GM21526 (cell line): Measurements from ENCODE around the gene LITAFD.

Source experiments
- ATAC-seq: cut with Tn5 transposase; IDR thresholded peaks from one replicate; pipeline ENCODE4 v1.9.1; 2021; ENCODE audit warnings: moderate library complexity; ENCODE audit not compliant: unreplicated experiment, low FRiP score

LITAFD gene

DNA sequence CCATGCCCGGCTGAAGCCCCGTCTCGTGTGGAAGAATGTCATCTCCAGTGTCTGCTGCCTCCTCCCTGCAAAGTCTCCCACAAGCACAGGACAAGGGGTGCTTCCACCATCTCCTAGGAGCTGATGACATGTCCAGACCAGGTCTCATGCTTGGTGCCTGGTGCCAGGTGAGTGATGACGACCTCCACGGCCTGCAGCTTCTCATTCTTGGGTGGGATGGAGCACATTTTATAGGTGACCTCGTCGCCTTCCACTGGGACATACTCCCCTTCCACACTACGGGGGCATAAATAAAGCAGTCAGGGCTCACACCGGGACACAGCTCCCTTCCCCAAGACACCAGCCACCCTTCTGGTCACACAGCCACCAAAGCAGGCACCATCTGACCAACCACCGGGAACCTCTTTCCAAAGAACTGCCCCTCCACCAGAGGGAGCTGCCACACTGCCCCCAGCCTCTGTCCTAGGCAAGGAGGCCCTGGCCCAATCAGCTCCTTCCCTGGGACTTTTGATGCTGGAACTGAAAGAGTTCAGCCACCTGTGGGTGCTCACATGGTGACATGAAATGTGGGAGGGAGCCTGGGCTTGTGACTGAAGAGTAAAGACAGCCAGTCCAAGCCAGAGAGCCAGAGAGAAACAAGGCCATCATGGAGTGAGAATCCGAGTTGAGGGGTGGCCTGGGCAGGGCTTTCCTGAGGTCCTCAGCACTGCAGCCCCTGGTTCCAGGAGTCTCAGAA, 26.9 kb upstream of the LITAFD start:
- ATAC-seq: no peak

DNA sequence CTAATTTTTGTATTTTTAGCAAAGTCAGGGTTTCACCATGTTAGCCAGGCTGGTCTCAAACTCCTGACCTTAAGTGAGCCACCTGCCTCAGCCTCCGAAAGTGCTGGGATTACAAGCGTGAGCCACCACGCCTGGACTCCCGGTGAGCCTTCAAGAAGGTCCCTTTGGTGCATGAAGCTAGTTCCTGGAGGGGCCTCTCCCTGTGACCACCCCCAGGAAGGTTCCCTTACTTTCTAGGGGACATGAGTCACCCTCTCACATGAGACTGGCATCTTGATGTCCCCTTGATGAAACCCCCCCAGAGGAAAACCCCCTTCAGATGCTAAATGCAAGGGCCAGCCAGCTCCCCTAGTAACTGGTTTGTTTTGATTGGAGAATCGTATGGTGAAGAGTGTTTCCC, 26.2 kb upstream of the LITAFD start:
- ATAC-seq: no peak

DNA sequence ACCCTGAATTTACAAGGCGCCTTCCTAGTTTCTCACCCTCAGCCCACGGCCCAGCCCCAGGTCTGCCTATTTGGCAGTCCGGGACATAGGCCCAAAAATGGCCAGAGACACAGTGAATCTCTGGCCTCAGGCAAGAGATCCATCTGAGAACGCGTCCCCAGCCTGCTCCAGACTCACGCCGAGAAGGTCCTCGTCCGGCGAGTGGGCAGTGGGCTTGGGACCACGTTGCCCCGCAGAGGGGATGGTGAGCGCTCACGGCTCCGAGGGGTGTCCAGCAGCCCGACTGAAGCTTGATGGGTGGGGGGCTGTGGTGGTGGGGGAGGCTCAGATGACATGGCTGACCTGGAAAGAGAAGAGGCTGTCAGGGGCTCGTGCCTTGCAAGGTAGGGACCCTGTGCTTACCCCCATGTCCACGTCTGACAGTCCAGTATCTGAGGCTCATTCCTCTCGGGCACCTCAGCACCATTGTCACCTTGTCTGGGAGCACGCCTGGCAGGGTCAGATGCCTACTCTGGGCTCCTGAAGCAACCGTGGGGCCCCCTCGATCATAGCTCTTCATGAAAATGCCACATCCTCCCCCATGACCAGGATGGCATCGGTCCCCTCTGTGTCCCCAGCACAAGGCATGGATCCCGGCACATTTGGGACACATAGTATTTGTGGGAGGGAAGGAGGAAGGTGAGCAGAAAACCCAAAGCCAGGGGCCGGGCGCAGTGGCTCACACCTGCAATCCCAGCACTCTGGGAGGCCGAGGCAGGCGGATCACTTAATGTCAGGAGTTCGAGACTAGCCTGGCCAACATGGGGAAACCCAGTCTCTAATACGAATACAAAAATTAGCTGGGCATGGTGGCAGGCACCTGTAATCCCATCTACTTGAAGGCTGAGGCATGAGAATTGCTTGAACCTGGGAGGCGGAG, 22.9 kb upstream of the LITAFD start:
- no peak for ATAC-seq

DNA sequence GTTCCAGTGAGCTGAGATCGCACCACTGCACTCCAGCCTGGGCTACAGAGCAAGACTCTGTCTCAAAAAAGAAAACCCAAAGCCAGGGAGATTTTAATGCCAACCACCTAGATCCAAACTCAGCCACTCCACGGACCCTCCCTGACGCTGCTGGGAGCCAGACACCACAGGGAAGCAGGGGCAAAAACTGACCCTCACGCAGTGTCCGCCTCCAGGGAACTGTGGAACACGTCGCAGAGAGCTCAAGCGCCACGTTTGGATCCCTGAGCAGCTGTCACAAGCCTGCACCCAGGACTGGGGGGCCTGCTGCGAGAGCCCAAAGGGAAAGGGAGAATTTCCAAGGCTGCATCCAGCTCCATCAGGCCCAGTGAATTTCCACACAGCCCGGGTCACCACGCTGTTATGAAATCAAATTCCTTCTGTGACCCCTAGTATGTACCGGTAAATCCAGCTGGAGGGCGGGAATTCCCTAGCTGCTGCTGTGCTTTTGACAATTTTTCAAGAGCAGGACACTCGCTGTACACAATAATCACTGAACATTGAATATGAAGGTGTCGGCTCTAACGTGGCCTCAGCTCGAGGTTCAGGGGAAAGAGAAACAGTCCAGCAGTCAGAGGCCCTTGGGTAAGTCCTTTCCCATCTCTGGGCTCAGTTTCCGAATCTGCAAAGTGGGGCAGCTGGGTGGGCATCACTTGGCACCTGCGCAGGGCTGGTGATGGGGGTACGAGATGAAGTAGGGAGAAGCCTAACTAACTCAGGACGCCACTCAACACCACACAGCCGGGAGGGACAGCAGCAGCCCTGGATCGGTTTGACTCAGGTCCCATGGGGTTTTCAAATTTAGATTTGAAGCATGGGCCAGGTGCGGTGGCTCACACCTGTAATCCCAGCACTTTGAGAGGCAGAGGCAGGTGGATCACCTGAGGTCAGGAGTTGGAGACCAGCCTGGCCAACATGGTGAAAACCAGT, 22.0 kb upstream of the LITAFD start:
- ATAC-seq: no peak

DNA sequence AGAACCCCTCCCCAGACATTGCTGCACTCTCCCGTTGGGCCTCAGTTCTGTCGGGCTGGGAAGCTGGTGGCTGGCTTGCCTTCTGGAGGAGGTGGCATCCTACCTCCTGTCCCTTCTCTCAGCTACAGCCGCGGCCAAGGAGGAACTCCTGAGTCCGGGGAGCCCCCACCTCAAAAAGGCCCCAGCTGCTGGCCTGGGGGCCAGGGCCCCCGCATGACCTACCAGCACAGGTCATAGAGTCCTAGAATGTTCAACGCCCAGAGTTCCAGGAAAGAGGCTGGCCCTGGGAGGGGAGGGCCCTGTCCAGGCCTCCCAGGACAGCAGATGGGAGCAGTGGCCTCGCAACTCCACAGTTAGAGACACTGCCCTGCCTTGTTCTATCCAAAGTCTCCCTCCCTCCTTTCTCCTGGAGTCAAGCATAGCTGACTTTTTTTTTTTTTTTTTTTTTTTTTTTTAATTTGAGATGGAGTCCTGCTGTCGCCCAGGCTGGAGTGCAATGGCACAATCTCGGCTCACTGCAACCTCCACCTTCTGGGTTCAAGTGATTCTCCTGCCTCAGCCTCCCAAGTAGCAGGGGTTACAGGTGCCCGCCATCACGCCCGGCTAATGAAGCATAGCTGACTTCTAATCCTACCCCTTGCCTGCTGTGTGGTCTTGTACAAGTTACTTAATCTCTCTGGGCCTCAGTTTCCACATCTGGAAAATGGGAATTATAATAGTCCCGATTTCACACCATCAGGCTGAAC, 20.4 kb upstream of the LITAFD start:
- ATAC-seq: no peak

DNA sequence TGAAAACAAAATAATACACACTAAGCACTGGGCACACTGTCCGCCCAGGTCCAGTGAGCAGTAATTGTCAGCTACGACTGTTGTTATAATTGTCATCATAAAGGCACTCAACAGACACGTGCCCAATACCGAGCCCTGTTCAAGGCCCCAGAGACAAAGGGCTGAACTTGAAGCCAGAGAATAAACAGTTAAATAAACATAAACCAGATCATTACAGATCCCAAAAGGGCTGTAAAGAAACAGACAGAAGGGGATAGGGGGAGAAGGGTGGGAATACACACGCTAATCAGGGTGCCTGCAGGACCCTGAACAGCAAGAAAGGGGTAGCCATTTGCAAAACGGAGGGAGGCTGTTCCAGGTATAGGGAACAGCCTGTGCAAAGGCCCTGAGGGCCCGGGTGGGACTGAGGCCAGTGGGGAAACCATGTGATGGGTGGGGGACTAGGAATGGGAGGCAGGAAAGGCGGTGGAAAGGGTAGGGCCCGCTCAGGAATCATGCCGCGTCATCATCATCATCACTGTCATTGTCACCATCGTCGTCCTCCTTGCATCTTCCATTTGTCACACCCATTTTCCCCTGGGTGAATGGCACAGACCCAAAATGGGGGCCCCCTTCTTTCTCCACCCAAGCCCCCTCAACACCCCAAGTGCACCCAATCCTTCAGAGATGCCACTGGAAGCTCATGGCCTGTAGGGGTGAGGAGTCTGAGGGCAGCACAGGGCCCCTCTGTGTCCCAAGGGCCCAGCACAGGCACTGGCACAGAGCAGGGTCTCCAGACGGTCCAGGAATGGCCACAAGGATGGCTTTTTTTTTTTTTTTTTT, 19.6 kb upstream of the LITAFD start:
- no peak for ATAC-seq

DNA sequence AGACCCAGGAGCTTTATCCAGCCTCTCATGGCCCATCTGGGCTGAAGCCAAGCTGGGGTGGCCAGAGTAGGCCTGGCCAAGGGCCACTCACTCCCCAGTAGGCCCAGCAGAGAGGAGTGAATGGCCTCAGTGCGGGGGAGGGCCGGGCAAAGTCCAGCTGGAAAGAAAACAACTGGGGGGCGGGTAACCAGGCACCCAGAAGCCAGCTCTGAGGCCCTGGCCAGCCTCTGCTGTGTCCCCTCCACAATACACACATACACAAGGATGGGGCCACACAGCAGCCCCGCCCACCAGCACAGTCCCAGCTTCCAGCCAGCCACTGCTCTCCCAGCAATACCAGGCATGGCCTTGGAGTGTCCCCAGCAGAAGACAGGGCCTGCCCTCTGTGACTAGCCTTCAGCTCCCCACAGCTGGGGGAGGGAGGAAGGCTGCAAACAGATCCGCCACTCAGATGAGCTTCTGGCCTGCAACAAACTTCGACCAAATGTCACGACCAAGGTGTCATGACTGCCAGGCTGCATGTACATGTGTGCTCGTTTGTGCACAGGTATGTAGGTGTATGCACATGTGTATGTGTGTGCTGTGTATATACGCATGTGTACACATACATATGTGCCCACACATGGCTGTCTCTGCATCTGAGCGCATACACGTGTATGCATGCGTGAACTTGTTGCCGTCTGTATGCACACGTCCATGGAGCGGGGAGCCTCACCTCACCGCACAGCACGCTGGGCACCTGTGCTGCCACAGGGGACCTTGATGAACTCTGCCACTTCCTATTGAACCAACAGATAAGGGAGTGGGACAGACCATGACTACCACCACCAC, 18.3 kb upstream of the LITAFD start:
- no peak for ATAC-seq

DNA sequence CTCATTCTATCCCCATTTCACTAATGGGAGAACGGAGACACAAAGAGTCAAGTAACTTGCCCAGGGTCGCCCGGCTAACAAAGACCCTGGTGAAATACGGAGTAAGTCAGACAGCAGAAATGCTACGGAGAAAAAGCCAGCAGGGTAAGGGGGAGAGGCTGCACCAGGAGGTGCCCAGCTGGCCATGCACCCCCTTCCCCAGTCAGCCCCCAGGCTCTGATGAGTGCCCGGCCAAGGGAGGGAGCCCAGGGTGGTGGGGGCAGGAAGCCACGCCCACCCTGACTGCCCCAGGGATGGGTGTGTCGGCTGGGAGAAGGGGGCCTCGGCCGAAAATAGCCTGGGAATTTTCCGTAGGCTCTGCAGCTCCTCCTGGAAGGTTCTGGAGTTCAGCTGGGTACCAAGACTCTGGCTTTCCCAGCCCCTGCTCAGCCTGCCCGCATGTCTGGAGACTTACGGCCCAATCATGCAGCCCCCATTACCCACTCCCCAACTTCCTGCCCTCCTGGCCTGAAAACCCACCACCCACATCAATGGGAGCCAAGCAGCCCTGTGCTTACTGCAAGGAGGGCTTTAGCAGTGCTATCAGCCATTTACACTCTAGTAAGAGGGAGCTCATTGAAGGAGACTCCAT, 17.6 kb upstream of the LITAFD start:
- ATAC-seq: no peak

DNA sequence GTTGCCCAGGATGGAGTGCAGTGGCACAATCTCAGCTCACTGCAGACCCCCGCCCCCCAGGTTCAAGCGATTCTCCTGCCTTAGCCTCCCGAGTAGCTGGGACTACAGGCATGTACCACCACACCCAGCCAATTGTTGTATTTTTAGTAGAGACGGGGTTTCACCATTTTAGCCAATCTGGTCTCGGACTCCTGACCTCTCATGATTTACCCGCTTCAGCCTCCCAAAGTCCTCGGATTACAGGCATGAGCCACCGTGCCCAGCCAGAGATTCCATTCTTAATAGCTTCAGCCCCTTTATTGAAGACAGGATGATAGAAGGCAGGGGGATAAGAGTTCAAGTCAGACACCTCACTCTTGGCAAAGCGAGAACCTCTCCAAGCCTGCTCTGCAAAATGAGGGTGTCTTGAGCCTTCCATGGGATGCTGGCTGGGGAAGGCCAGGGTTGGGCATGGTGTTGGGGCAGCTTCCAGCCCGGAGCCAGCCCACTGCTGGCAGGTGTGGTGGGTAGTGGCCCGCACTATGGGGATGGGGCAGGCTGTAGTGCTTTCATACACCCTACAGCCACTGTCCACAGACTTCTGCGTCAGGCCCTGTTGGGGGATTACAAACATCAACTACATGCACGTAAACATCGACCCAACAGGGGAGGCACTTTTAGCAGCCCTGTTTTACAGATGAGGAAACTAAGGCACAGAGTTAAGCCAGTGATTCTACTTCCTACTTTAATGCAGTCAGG, 16.8 kb upstream of the LITAFD start:
- ATAC-seq: no peak

DNA sequence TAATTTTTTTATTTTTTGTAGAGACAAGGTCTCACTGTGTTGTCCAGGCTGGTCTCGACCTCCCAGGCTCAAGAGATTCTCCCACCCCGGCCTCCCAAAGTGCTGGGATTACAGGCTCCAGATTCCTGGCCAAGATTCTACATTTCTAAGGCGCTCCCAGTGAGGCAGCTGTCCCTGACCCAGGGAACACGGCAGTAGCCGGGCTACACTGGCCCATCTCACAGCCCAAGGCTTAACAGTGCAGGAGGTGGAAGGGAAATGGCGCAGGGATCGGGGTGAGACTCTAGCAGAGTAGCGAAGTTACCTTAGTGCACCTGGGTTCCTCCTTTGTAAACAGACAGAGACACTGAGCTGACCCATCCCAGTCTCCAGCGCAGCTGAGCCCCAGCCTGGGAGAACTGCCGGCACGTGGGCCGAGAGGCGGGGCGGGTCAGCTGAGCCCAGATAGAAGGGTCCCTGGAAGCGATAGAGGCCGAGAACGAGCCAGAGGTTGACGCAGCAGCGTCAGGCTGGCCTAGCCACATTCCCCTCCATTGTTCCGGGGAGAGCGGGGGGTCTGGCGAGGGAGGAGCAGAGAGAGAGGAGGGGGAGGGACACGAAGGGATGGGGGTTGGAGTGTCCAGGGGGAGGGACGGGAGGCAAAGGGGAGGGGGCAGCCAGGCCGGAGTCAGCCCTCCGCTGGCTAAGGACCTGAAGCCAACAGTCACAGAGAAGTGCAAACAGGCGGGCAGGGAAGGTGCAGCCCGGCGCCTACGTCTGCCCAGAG, 15.8 kb upstream of the LITAFD start:
- no peak for ATAC-seq

DNA sequence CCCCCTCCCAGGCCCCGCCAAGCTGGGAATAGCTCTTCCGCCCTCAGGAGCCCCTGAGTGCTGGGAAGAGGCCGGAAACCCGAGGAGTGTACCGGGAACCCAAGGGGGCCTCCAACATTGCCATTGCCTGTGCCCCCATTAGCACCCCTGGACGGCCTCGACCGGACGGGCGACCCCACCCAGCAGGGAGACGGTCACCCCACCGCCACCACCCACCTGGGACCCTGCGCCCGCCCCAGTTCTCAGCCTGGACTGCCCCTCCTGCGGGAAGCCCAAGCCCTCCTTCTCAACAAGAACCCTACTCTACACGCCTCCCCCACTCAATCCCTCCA, 15.3 kb upstream of the LITAFD start:
- ATAC-seq: no peak

DNA sequence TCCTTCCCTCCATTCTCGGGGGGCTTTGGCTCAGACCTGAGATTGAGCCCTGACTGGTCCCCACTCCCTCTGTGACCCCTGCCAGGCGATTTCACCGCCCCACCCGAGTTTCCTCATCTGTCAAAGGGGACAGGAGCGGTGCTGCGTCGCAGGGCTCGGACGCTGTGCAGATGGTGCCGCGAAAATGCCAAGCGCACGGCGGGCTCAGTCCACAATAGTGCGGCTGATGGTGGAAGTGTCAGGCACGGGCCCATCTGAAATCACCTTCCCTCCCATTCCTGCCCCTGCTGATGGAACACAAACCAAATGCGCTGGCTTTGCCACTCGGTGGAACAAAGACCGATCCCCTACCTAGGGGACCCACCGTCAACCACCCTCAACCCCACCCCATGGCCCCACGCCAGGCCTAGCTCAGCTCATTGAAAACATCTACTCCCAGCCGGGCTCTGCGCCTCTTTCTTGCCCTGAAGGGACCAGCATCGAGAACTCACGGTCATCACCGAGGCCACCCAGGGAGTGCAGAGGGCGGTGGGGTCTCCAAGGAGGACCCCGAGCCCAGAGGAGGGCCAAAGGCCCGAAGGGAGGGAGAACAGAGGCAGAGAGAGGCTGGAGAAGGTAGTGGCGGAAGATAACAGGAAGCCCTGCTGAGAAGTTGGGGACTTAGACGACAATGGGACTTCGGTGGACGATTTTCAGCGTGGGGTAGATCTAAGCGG, 14.8 kb upstream of the LITAFD start:
- ATAC-seq: no peak

DNA sequence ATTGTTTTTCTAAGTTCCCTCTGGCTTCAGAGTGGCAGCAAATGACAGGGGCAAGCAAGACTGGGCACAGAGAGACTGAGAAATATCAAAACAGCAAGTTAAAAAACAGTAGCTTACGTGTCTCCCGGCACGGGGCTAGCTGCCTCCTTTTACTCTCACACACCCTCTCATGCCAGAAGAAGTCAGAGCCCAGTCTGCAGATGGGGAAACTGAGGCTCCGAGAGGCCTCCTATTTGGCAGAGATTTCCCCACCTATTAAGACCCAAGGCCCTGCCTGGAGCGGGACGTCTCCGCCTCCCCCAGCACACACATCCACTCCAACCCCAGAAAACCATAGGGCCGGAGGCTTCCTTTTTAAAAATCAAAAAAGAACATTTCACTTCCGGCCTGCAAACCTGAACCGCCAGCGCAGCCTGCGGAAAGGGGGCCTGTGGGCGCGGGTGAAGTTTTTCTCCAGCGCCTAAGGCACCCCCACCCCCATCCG, 14.2 kb upstream of the LITAFD start:
- ATAC-seq: no peak

DNA sequence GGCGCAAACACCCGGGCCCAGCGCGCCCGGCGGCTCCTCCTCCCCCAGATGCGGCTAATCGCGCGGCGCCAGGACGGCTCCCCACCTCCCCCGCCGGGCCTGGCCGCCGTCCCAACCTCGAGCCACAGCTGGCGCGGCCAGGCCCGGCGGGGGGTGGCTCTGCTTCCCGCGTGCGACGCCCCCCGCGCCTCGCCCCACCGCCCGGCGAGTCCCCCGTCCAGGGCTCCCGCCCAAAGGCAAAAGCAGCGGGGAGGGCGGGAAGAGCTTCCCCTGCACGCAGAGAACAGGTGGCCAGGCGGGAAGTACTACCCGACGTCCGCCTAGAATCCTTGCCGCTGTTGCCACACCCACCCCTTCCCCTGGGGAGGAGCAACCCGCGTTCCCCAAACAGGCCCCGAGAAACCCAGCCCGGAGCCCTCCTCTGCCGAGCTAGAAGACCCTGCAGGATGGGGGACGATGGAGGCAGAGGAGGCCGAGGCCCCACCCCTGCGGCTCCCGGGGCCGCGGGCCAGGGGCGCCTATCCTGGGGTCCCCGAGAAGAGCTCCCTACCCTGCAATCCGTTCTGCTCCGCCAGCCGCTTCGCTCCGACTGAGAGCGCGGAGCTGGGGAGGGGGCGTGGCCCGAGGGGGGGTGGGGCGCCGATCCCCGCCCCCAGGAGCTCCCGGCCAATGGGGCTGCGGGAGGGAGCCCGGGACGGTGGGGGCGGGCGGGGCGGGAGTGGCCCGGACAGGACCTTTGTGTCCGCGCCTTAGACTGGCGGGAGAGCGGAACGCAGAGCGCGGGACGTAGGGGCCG, 13.5 kb upstream of the LITAFD start, which contains the start of gene CARHSP1:
TSS of gene CARHSP1 (minus strand) at position 591 of the 796 bp plus-strand sequence. CDS start 9,678 bp downstream, outside the sequence.
- peak; percentile 55 for ATAC-seq
